ENCODE data around the gene KLHL29. TPM values are rescaled to one million over a fixed set of nuclear protein-coding genes. Genes with fewer than 3 reads are reported as not detected.

Gene KLHL29
- total RNA-seq, 1 donor from 2014 or later, result 12.9 TPM

GRCh38 chr2:23625726-23626125 is 240.7 kb downstream of the KLHL29 start:
- Histone ChIP-seq H3K36me3 (no peaks in the 10 kb centered on the region), H3K27ac (no peak overlapping the region), H3K4me3 (no peak overlapping the region), H3K9me3 (no peaks in the 10 kb centered on the region), H3K27me3 (ENCODE audit: low read depth) (no peaks in the 10 kb centered on the region), H3K4me1 (no peaks in the 10 kb centered on the region)
- intact Hi-C loops (cut with DNase I), result no loop called here
- ATAC-seq (no peak), DNase-seq (peak; percentile 22)
- TF ChIP-seq CTCF (IDR thresholded peaks at IDR 0.05), result no peak

- ATAC-seq (peak in 1 of 2 donors; percentile 15), DNase-seq (peak; percentile 46)
- no peaks in the 10 kb centered on the region for H3K9me3 ChIP-seq
- H3K27ac ChIP-seq, result no peak overlapping the region
- H3K27me3 ChIP-seq (ENCODE audit: low read depth), result no peaks in the 10 kb centered on the region
- no peaks in the 10 kb centered on the region for H3K4me1 ChIP-seq
- intact Hi-C loops (cut with DNase I), result no loop called here
- H3K36me3 ChIP-seq, result no peaks in the 10 kb centered on the region
- H3K4me3 ChIP-seq, result no peak overlapping the region
- no peak for TF ChIP-seq CTCF (IDR thresholded peaks at IDR 0.05)
Observed at GRCh38 chr2:23626701-23627230, 241.8 kb downstream of the KLHL29 start.

GRCh38 chr2:23627236-23628009 is 242.4 kb downstream of the KLHL29 start:
- H3K9me3 ChIP-seq, result no peaks in the 10 kb centered on the region
- TF ChIP-seq CTCF (IDR thresholded peaks at IDR 0.05), result no peak
- ATAC-seq (no peak), DNase-seq (peak; percentile 27)
- intact Hi-C loops (cut with DNase I), result no loop called here
- H3K27ac ChIP-seq, result no peak overlapping the region
- no peaks in the 10 kb centered on the region for H3K27me3 ChIP-seq (ENCODE audit: low read depth)
- no peaks in the 10 kb centered on the region for H3K4me1 ChIP-seq
- H3K36me3 ChIP-seq, result no peaks in the 10 kb centered on the region
- no peak overlapping the region for H3K4me3 ChIP-seq

- no peaks in the 10 kb centered on the region for H3K4me1 ChIP-seq
- no peaks in the 10 kb centered on the region for H3K27me3 ChIP-seq (ENCODE audit: low read depth)
- H3K9me3 ChIP-seq, result no peaks in the 10 kb centered on the region
- DNase-seq (peak; percentile 41), ATAC-seq (peak in 1 of 2 donors; percentile 17)
- no peak for TF ChIP-seq CTCF (IDR thresholded peaks at IDR 0.05)
- no peaks in the 10 kb centered on the region for H3K36me3 ChIP-seq
- H3K4me3 ChIP-seq, result no peak overlapping the region
- intact Hi-C loops (cut with DNase I), result no loop called here
- H3K27ac ChIP-seq, result no peak overlapping the region
Observed at GRCh38 chr2:23628926-23629771, 244.2 kb downstream of the KLHL29 start.

GRCh38 chr2:23629772-23630480 is 244.9 kb downstream of the KLHL29 start:
- DNase-seq (peak; percentile 38), ATAC-seq (no peak)
- no peaks in the 10 kb centered on the region for H3K4me1 ChIP-seq
- intact Hi-C loops (cut with DNase I), result no loop called here
- H3K27ac ChIP-seq, result no peak overlapping the region
- no peaks in the 10 kb centered on the region for H3K27me3 ChIP-seq (ENCODE audit: low read depth)
- no peak for TF ChIP-seq CTCF (IDR thresholded peaks at IDR 0.05)
- H3K4me3 ChIP-seq, result no peak overlapping the region
- H3K9me3 ChIP-seq, result no peaks in the 10 kb centered on the region
- no peaks in the 10 kb centered on the region for H3K36me3 ChIP-seq
